Gastrocnemius medialis (tissue), 4 donors: ENCODE measurements around the gene RFTN1.

Source experiments
- POLR2A ChIP-seq, 2 donors: fragments of 450-650 bp; IDR thresholded peaks; one replicate each; pipeline ENCODE4 v1.6.1; 2017; ENCODE audit warnings: antibody characterized with exemption in 2 of 2, mild to moderate bottlenecking in 2 of 2, moderate library complexity in 2 of 2
- TF ChIP-seq, protein P1 (sequence below), 5 experiments: fragments of 450-650 bp in 3 of 5; fragments of 200-600 bp in 2 of 5; sonication (generic) in 2 of 5; IDR thresholded peaks in 4 of 5; conservative IDR thresholded peaks in 1 of 5; 1 replicate in 4 of 5; 2 replicates in 1 of 5; pipeline ENCODE4 v1.5.1; 2016 to 2019; ENCODE audit warnings: antibody characterized with exemption in 5 of 5, mild to moderate bottlenecking in 3 of 5, moderate library complexity in 3 of 5

GRCh38 chr3:16514755-16515353, 1.4 kb upstream of the RFTN1 start:
- TF ChIP-seq, protein P1, sequence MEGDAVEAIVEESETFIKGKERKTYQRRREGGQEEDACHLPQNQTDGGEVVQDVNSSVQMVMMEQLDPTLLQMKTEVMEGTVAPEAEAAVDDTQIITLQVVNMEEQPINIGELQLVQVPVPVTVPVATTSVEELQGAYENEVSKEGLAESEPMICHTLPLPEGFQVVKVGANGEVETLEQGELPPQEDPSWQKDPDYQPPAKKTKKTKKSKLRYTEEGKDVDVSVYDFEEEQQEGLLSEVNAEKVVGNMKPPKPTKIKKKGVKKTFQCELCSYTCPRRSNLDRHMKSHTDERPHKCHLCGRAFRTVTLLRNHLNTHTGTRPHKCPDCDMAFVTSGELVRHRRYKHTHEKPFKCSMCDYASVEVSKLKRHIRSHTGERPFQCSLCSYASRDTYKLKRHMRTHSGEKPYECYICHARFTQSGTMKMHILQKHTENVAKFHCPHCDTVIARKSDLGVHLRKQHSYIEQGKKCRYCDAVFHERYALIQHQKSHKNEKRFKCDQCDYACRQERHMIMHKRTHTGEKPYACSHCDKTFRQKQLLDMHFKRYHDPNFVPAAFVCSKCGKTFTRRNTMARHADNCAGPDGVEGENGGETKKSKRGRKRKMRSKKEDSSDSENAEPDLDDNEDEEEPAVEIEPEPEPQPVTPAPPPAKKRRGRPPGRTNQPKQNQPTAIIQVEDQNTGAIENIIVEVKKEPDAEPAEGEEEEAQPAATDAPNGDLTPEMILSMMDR (IDR thresholded peaks at IDR 0.05 in 4 of 5, conservative IDR thresholded peaks at IDR 0.05 in 1 of 5): no peak
- no peak for TF ChIP-seq POLR2A (IDR thresholded peaks at IDR 0.05)
